ENCODE results near the gene TMPO.

The TMPO gene

DNA sequence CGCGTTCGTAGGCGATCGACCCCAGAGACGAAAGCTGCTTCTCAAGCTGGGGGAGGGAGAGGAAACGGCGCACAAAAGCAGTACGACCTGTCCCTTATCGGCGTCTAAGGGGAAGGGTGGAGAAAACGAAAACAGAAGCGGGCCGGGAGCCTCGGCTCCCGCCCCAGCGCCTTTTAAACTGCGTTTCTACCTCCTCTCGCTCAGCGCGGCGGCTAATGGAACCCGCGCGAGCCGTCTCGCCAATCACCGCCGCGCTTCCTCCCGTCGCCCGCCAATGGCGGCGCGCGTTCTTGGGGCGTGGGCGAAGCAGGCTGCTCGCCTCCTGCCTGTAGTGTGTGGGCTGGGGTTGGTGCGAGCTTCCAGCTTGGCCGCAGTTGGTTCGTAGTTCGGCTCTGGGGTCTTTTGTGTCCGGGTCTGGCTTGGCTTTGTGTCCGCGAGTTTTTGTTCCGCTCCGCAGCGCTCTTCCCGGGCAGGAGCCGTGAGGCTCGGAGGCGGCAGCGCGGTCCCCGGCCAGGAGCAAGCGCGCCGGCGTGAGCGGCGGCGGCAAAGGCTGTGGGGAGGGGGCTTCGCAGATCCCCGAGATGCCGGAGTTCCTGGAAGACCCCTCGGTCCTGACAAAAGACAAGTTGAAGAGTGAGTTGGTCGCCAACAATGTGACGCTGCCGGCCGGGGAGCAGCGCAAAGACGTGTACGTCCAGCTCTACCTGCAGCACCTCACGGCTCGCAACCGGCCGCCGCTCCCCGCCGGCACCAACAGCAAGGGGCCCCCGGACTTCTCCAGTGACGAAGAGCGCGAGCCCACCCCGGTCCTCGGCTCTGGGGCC is at the start of gene TMPO:
Gene TMPO (plus strand): TSS at position 304 of the 824 bp plus-strand sequence. CDS start 278 bp downstream, at position 582.
- no peaks in the 10 kb centered on the region for H3K9me3 ChIP-seq (ENCODE audit: control insufficient read depth in 1 of 2, low read length in 2 of 2)
- H3K27ac ChIP-seq (ENCODE audit: low read length), result peak within 1 kb of the TSS; percentile 99
- H3K27me3 ChIP-seq (ENCODE audit: low read depth, low read length), result no peaks in the 10 kb centered on the region
- no peaks in the 10 kb centered on the region for H3K36me3 ChIP-seq (ENCODE audit: control insufficient read depth in 1 of 2, insufficient read depth in 2 of 2, low read length in 2 of 2)
- H3K4me1 ChIP-seq (ENCODE audit: control insufficient read depth in 1 of 2, insufficient read depth in 2 of 2, low read length in 2 of 2), result peaks cover 0 to 17% of the 10 kb centered on the region in 2 donors
- peak within 1 kb of the TSS; percentile 95 to 100 for H3K4me3 ChIP-seq (ENCODE audit: low read depth in 1 of 2, low read length in 2 of 2)

- no peak overlapping the region for H3K27ac ChIP-seq (ENCODE audit: low read length)
- no peaks in the 10 kb centered on the region for H3K27me3 ChIP-seq (ENCODE audit: low read depth, low read length)
- no peaks in the 10 kb centered on the region for H3K9me3 ChIP-seq (ENCODE audit: control insufficient read depth in 1 of 2, low read length in 2 of 2)
- H3K4me1 ChIP-seq (ENCODE audit: control insufficient read depth in 1 of 2, insufficient read depth in 2 of 2, low read length in 2 of 2), result no peaks in the 10 kb centered on the region
- H3K36me3 ChIP-seq (ENCODE audit: control insufficient read depth in 1 of 2, insufficient read depth in 2 of 2, low read length in 2 of 2), result no peaks in the 10 kb centered on the region
- no peak overlapping the region for H3K4me3 ChIP-seq (ENCODE audit: low read depth in 1 of 2, low read length in 2 of 2)
Measured at GRCh38 chr12:98465950-98466602, 49.3 kb upstream of the TMPO start.

DNA sequence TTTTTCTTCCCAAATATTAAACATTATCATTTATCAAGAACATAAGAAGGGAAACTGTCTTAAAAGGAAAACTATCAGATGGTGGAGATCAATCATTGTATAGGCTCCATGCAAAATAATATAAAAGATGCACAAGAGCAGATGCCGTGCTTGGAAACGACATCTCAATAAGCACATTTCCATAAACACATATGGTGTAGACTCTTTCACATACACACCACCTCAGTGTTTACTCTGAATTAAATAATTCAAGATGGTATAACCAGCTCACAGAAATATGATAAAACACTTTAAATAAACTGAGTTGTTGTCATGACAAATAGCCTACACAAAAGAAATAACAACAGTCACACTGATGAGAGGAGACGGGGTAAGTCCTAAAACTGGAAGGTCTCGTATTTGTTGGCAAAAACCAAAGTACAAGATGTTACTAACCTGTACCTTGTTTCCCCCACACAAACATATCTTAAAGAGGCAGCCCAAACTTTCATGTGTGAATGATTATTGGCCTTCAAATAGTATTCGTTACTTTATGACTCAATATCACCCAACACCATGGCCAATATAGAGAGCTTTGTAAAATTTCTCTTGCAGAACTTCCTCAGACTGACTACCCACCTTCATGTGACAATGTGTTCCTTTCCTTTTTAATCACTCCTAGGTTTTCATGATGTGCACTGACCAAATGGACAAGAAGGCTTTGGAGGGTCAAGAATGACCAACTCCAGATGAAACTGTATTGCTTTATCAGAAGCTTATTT is 48.6 kb upstream of the TMPO start:
- no peaks in the 10 kb centered on the region for H3K27me3 ChIP-seq (ENCODE audit: low read depth, low read length)
- no peaks in the 10 kb centered on the region for H3K9me3 ChIP-seq (ENCODE audit: control insufficient read depth in 1 of 2, low read length in 2 of 2)
- no peaks in the 10 kb centered on the region for H3K4me1 ChIP-seq (ENCODE audit: control insufficient read depth in 1 of 2, insufficient read depth in 2 of 2, low read length in 2 of 2)
- H3K27ac ChIP-seq (ENCODE audit: low read length), result no peak overlapping the region
- no peaks in the 10 kb centered on the region for H3K36me3 ChIP-seq (ENCODE audit: control insufficient read depth in 1 of 2, insufficient read depth in 2 of 2, low read length in 2 of 2)
- no peak overlapping the region for H3K4me3 ChIP-seq (ENCODE audit: low read depth in 1 of 2, low read length in 2 of 2)

- H3K4me3 ChIP-seq (ENCODE audit: low read depth in 1 of 2, low read length in 2 of 2), result no peak overlapping the region
- H3K27ac ChIP-seq (ENCODE audit: low read length), result no peak overlapping the region
- no peaks in the 10 kb centered on the region for H3K4me1 ChIP-seq (ENCODE audit: control insufficient read depth in 1 of 2, insufficient read depth in 2 of 2, low read length in 2 of 2)
- H3K9me3 ChIP-seq (ENCODE audit: control insufficient read depth in 1 of 2, low read length in 2 of 2), result no peaks in the 10 kb centered on the region
- no peaks in the 10 kb centered on the region for H3K27me3 ChIP-seq (ENCODE audit: low read depth, low read length)
- H3K36me3 ChIP-seq (ENCODE audit: control insufficient read depth in 1 of 2, insufficient read depth in 2 of 2, low read length in 2 of 2), result no peaks in the 10 kb centered on the region
Measured at GRCh38 chr12:98469109-98469508, 46.3 kb upstream of the TMPO start.

DNA sequence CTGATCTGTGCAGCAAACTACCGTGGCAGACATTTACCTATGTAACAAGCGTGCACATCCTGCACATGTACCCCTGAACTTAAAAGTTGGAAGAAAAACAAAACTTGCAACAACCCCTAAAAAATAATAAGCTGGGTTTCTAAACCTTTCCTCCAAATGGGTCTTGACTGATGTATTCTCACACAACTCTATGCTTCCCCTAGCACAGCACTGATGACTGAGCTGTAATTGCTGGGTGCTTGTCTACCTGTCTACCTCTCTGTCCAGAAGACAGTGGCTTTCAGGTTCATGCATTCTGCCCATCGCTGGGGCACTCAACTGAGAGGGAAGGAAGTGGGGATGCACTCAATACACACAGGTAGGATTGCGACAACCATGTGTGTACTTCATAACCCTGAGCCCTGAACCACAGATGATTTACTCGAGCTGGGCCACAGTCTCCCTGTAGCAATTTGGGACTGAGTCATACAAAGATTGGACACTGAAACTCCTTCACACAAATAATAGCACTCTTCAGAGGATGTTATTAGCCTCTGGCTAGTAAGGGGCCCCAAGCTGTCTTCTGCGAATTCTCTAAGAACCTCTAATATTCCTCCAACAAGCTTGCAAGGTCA is 44.8 kb upstream of the TMPO start:
- H3K4me3 ChIP-seq (ENCODE audit: low read depth in 1 of 2, low read length in 2 of 2), result no peak overlapping the region
- peaks cover 0 to 7% of the 10 kb centered on the region in 2 donors for H3K4me1 ChIP-seq (ENCODE audit: control insufficient read depth in 1 of 2, insufficient read depth in 2 of 2, low read length in 2 of 2)
- H3K36me3 ChIP-seq (ENCODE audit: control insufficient read depth in 1 of 2, insufficient read depth in 2 of 2, low read length in 2 of 2), result no peaks in the 10 kb centered on the region
- H3K9me3 ChIP-seq (ENCODE audit: control insufficient read depth in 1 of 2, low read length in 2 of 2), result no peaks in the 10 kb centered on the region
- no peak overlapping the region for H3K27ac ChIP-seq (ENCODE audit: low read length)
- no peaks in the 10 kb centered on the region for H3K27me3 ChIP-seq (ENCODE audit: low read depth, low read length)

- H3K9me3 ChIP-seq (ENCODE audit: control insufficient read depth in 1 of 2, low read length in 2 of 2), result no peaks in the 10 kb centered on the region
- H3K27me3 ChIP-seq (ENCODE audit: low read depth, low read length), result no peaks in the 10 kb centered on the region
- H3K36me3 ChIP-seq (ENCODE audit: control insufficient read depth in 1 of 2, insufficient read depth in 2 of 2, low read length in 2 of 2), result no peaks in the 10 kb centered on the region
- no peak overlapping the region for H3K27ac ChIP-seq (ENCODE audit: low read length)
- H3K4me3 ChIP-seq (ENCODE audit: low read depth in 1 of 2, low read length in 2 of 2), result no peak overlapping the region
- peaks cover 0 to 8% of the 10 kb centered on the region in 2 donors for H3K4me1 ChIP-seq (ENCODE audit: control insufficient read depth in 1 of 2, insufficient read depth in 2 of 2, low read length in 2 of 2)
Measured at GRCh38 chr12:98471085-98471484, 44.3 kb upstream of the TMPO start.

DNA sequence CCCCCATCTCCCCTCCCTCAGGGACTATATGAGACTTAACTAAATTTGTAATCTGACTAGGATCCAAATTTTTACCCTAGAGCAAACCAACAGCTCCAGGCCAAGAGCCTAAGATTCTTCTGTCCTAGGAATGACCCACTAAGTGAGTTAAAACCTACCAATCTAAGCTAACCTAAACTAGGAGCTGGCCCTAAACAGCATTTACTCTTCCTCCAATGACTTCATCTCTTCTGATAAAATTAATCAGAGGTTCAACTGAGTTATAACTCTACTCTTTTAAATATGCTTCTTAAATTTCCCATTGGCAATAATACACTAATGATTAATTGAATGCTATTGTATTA is 39.9 kb upstream of the TMPO start:
- Histone ChIP-seq H3K27ac (ENCODE audit: low read length) (peak overlapping the region; percentile 74), H3K4me3 (ENCODE audit: low read depth in 1 of 2, low read length in 2 of 2) (no peak overlapping the region), H3K36me3 (ENCODE audit: control insufficient read depth in 1 of 2, insufficient read depth in 2 of 2, low read length in 2 of 2) (no peaks in the 10 kb centered on the region), H3K4me1 (ENCODE audit: control insufficient read depth in 1 of 2, insufficient read depth in 2 of 2, low read length in 2 of 2) (peaks cover 0 to 8% of the 10 kb centered on the region in 2 donors), H3K27me3 (ENCODE audit: low read depth, low read length) (no peaks in the 10 kb centered on the region), H3K9me3 (ENCODE audit: control insufficient read depth in 1 of 2, low read length in 2 of 2) (no peaks in the 10 kb centered on the region)

- H3K36me3 ChIP-seq (ENCODE audit: control insufficient read depth in 1 of 2, insufficient read depth in 2 of 2, low read length in 2 of 2), result no peaks in the 10 kb centered on the region
- H3K4me1 ChIP-seq (ENCODE audit: control insufficient read depth in 1 of 2, insufficient read depth in 2 of 2, low read length in 2 of 2), result peaks cover 0 to 8% of the 10 kb centered on the region in 2 donors
- no peak overlapping the region for H3K4me3 ChIP-seq (ENCODE audit: low read depth in 1 of 2, low read length in 2 of 2)
- H3K27ac ChIP-seq (ENCODE audit: low read length), result no peak overlapping the region
- H3K9me3 ChIP-seq (ENCODE audit: control insufficient read depth in 1 of 2, low read length in 2 of 2), result no peaks in the 10 kb centered on the region
- no peaks in the 10 kb centered on the region for H3K27me3 ChIP-seq (ENCODE audit: low read depth, low read length)
Measured at GRCh38 chr12:98478606-98479005, 36.8 kb upstream of the TMPO start.

DNA sequence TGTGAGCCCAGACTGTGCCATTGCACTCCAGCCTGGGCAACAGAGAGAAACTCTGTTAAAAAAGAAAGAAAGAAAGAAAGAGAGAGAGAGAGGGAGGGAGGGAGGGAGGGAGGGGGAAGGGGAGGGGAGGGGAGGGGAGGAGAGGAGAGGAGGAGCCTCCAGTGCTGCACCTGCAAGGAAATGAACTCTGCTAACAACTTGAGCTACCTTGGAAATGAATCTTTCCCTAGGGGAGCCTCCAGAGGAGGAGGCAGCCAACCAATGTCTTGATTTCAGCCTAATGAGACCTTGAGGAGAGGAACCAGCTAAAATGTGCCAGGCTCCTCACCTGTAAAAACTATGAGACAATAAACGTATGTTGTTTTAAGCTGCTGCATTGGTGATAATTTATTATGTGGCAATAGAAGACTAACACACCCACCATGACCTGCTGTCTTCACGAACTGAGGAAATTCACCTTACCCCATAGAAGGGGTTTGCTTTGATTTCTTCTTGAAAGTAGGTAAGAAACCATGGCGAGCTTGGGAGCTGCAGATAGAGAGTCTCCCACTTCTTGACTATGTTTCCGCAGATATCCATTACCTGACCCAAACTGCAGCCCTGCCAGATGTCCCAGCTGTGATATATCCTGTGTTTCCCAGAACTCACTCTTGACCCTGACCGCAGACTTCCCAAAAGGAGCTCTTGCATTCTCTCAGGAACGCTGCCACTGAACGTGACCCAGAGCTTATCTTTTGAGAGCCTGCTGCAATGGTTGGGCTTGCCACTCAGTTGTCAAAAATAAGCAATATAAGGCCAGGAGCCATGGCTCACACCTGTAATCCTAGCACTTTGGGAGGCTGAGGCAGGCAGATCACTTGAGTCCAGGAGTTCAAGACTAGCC is 31.5 kb upstream of the TMPO start:
- Histone ChIP-seq H3K9me3 (ENCODE audit: control insufficient read depth in 1 of 2, low read length in 2 of 2) (no peaks in the 10 kb centered on the region), H3K4me3 (ENCODE audit: low read depth in 1 of 2, low read length in 2 of 2) (no peak overlapping the region), H3K4me1 (ENCODE audit: control insufficient read depth in 1 of 2, insufficient read depth in 2 of 2, low read length in 2 of 2) (no peaks in the 10 kb centered on the region), H3K27me3 (ENCODE audit: low read depth, low read length) (no peaks in the 10 kb centered on the region), H3K36me3 (ENCODE audit: control insufficient read depth in 1 of 2, insufficient read depth in 2 of 2, low read length in 2 of 2) (no peaks in the 10 kb centered on the region), H3K27ac (ENCODE audit: low read length) (no peak overlapping the region)

- no peaks in the 10 kb centered on the region for H3K27me3 ChIP-seq (ENCODE audit: low read depth, low read length)
- peaks cover 1 to 6% of the 10 kb centered on the region in 2 donors for H3K4me1 ChIP-seq (ENCODE audit: control insufficient read depth in 1 of 2, insufficient read depth in 2 of 2, low read length in 2 of 2)
- H3K4me3 ChIP-seq (ENCODE audit: low read depth in 1 of 2, low read length in 2 of 2), result no peak overlapping the region
- no peaks in the 10 kb centered on the region for H3K36me3 ChIP-seq (ENCODE audit: control insufficient read depth in 1 of 2, insufficient read depth in 2 of 2, low read length in 2 of 2)
- H3K9me3 ChIP-seq (ENCODE audit: control insufficient read depth in 1 of 2, low read length in 2 of 2), result no peaks in the 10 kb centered on the region
- H3K27ac ChIP-seq (ENCODE audit: low read length), result no peak overlapping the region
Measured at GRCh38 chr12:98485792-98486340, 29.5 kb upstream of the TMPO start.

Data from muscle layer of duodenum (tissue), 2 donors.